SKM-1 treated with dmso at 0.1 percent for 144 hours (cell line): ENCODE measurements around the gene HBQ1.
"Not testable (repeated sequence)": the region's sequence is repeated elsewhere in the genome, so short reads cannot be mapped to it uniquely, and the experiment has no call there.

Experiments
- DNase-seq: peaks from one replicate; lab custom pipeline; 2025; ENCODE audit not compliant: unreplicated experiment; lab: John Stamatoyannopoulos, UW

Gene HBQ1

DNA sequence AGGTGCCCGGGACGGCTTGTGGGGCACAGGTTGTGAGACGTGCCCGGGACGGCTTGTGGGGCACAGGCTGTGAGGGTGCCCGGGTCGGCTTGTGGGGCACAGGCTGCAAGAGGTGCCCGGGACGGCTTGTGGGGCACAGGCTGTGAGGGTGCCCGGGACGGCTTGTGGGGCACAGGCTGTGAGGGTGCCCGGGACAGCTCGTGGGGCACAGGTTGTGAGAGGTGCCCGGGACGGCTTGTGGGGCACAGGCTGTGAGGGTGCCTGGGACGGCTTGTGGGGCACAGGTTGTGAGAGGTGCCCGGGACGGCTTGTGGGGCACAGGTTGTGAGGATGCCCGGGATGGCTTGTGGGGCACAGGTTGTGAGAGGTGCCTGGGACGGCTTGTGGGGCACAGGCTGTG is 20.0 kb upstream of the HBQ1 start:
- not testable (repeated sequence) for DNase-seq

DNA sequence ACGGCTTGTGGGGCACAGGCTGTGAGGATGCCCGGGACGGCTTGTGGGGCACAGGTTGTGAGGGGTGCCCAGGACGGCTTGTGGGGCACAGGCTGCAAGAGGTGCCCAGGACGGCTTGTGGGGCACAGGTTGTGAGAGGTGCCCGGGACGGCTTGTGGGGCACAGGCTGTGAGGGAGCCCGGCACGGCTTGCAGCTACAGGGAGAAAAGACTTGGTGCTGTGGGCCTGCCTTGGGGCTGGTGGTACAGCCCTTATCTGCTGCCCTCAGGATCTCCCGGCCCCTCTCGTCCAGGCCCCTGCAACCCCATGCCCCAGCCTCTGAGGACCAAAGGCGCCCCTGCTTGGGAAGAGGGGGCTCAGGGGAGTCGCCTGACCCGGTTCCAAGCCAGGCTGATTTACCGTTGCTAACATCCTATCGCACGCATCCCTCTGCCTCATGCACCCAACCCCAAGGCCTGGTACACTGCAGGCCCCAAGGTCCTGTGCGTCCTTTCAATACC is 19.5 kb upstream of the HBQ1 start:
- DNase-seq, result no peak

DNA sequence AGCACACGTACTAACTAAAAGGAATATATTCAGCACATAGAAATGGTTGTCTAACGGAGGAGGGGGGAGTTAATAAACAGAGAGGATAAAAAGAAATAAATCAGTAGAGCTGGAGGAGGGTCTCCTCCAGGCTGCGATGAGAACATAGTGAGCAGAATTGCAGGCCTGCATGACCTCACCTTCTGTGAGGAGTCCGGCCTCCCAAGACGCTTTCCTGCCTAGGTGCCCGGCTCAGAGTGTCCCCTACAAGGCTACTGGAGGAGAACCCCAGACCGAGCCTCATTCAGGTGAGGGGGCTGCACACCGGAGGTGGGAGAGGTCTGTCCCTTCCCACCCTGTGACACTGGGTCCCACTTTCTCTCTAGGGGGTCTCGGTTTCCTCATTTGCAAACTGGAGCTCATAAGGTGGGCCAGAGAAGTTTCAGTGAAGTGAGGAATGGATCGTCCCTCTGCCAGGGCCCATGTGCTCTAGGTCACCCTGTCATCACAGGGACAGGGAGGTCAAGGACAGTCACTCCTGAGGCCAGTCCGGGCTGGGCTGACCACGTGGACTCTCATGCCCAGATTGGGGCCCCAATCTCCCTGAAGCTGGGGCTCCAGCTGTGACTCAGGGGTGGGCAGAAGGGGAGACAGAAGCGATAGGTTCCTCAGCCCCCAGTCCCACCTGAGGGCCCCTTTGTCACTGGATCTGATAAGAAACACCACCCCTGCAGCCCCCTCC is 17.8 kb upstream of the HBQ1 start:
- no peak for DNase-seq

DNA sequence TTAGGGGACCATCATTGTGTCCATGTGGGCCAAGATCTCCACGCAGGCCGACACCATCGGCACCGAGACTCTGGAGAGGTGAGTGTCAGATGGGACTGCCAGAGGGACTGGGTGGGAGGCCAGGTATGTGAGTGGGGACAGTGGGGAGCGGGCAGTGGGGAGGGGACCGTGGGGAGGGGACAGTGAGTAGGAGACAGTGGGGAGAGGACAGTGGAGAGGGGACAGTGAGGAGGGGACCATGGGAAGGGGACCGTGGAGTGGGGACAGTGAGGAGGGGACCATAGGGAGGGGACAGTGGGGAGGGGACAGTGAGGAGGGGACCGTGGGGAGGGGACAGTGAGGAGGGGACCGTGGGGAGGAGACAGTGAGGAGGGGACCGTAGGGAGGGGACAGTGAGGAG is 17.1 kb upstream of the HBQ1 start:
- not testable (repeated sequence) for DNase-seq

DNA sequence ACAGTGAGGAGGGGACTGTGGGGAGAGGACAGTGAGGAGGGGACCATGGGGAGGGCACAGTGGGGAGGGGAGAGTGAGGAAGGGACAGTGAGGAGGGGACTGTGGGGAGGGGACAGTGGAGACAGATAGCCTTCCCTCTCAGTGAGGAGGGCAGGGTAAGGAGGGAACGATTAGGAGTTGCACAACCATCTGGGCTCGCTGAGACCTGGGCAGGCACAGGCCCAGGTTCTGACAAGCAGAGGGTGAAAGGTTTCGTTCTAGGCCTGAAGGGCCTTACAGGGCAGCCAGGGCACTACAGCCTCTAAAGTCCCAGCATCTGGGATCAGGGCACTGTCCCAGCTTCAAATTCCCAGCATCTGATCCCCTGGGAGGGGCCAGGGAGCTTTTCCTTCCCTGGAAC is 16.6 kb upstream of the HBQ1 start:
- not testable (repeated sequence) for DNase-seq

DNA sequence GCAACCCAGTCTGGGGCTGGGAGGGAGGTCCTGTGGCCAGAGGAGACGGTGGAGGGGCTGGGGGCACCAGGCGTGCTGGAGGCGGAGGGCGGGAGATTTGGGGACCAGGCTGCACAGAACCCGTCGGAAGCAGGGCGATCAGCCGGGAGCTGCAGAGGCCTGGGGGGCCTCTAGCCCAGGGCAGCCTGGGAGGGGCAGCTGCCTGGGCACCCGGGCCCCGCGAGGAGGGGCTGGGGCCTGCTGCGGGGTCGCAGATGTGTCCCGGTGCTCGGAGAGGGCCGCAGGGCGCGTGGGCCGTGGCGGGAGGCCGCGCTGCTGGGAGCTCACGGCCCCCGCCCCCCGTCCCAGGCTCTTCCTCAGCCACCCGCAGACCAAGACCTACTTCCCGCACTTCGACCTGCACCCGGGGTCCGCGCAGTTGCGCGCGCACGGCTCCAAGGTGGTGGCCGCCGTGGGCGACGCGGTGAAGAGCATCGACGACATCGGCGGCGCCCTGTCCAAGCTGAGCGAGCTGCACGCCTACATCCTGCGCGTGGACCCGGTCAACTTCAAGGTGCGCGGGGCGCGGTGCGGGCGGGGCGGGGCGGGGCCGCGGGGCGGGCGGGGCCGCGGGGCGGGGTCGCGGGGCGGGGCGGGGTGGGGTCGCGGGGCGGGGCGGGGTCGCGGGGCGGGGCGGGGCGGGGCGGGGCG is 16.0 kb upstream of the HBQ1 start:
- DNase-seq, result not testable (repeated sequence)

DNA sequence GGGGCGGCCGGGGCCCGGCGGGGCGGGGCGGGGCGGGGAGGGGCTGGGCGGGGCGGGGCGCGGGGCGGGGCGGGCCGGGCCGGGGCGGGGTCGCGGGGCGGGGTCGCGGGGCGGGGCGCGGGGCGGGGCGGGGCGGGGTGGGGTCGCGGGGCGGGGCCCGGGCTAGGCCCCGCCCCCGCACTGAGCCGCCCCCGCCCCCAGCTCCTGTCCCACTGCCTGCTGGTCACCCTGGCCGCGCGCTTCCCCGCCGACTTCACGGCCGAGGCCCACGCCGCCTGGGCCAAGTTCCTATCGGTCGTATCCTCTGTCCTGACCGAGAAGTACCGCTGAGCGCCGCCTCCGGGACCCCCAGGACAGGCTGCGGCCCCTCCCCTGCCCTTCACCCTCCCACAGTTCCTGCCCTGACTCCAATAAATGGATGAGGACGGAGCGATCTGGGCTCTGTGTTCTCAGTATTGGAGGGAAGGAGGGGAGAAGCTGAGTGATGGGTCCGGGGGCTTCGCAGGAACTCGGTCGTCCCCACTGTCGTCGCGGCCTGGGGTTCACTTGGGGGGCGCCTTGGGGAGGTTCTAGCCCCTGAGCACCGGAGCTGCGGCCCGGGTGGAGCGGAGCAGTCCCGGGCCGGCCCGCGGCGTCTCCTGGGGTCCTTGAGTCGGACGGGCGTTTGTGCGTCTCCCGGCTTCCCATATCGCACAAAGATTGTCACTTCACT is 15.3 kb upstream of the HBQ1 start:
- no peak for DNase-seq

DNA sequence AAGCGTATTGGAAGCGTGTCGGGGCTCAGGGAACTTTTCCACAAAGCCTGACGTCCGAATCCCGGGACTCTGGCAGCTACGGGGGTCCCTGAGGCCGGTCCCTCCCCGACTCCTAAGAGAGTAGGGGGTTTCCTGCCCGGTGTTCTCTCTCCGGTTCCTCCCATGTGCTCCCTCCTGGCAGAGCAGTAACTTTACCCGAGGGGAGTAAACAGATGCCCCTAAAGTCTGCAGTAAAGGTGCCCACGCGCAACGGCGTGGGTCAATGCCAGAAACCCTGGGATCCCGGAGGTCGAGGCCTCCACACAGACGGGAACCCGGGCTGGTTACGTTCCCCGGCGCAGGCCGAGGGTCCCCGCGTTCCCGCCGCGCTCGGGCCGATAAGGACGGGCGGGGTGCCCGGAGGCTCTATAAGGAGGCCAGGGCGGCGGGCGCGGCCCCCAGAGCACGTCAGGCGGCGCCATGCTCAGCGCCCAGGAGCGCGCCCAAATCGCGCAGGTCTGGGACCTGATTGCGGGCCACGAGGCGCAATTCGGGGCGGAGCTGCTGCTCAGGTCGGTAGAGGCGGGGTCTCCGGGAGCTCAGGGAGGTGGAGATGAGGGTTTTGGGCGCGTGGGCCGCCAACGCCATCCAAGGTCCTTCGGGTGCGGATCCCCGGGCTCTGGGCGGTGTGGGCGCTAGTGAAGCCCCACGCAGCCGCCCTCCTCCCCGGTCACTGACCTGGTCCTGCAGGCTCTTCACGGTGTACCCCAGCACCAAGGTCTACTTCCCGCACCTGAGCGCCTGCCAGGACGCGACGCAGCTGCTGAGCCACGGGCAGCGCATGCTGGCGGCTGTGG is 14.5 kb upstream of the HBQ1 start, which contains the start of gene HBM:
HBM (plus strand) TSS at position 440 of the 836 bp plus-strand sequence; CDS start at position 460, 20 bp downstream.
- DNase-seq, result no peak

DNA sequence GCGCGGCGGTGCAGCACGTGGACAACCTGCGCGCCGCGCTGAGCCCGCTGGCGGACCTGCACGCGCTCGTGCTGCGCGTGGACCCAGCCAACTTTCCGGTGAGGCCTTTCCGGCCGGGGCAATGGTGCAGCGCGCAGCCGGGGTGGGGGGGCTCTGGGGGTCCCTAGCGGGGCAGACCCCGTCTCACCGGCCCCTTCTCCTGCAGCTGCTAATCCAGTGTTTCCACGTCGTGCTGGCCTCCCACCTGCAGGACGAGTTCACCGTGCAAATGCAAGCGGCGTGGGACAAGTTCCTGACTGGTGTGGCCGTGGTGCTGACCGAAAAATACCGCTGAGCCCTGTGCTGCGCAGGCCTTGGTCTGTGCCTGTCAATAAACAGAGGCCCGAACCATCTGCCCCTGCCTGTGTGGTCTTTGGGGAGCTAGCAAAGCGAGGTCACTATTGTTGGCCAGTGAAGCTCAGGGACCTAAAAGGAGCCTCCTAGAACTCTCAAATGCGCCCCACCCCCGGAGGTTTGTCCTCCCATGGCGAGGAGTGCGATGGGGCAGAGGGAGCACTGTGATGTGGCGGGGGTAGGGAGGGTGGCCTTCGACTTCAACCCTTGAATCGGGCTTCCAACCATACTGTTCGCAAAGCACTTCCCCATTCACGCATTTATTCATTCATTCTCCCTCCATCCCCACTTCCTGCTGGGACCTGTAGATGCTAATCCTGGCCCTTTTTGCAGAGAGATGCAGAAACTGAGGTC is 13.7 kb upstream of the HBQ1 start:
- DNase-seq, result no peak

DNA sequence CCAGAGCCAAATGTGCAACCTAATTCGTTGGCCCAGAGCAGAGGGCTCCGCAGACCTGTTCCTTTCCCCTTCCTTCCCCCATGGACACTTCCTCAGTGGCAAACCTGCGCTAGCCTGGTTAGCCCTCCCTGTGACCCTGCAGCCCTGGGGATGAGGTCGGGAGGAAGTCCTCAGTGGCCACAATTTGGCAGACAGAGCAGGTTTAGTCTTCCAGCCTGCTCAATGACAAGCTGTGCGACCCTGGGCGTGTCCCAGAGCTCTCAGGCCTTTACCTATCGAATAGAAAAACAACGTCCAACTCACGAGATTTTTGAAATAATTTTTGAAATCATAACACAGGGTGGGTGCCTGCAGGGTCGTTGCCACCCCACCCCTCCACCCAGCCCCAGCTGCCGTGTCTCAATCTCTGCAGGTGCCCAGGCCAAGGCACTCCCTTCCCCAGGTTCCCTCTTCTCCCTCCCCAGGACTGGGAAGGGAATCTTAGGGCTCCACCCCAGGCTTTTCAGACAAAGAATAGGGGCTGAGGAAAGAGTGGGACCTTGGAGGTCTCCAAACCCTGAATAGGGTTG is 13.1 kb upstream of the HBQ1 start:
- no peak for DNase-seq

DNA sequence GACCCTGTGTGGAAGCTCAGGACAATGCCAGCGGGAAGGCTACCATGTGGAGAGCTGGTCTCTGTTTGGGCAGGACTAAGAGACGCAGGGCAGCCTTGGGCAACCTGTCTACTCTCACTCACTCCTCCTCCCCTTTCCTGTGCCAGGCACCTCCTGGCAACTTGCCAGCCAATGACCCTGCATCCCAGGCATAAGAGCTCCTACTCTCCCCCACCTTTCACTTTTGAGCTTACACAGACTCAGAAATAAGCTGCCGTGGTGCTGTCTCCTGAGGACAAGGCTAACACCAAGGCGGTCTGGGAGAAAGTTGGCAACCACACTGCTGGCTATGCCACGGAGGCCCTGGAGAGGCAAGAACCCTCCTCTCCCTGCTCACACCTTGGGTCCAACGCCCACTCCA is 11.8 kb upstream of the HBQ1 start:
- DNase-seq, result no peak

DNA sequence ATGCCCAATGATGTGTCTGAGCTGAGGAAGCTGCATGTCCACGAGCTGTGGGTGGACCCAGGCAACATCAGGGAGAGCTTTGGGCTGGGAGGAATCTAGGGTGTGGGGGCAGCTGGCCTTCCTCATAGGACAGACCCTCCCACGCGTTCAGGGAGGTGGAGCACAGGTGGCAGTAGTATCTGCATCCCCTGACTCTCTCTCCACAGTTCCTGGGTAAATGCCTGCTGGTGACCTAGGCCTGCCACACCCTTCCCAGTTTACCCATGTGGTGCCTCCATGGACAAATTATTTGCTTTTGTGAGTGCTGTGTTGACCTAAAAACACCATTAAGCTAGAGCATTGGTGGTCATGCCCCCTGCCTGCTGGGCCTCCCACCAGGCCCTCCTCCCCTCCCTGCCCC is 11.2 kb upstream of the HBQ1 start:
- no peak for DNase-seq

DNA sequence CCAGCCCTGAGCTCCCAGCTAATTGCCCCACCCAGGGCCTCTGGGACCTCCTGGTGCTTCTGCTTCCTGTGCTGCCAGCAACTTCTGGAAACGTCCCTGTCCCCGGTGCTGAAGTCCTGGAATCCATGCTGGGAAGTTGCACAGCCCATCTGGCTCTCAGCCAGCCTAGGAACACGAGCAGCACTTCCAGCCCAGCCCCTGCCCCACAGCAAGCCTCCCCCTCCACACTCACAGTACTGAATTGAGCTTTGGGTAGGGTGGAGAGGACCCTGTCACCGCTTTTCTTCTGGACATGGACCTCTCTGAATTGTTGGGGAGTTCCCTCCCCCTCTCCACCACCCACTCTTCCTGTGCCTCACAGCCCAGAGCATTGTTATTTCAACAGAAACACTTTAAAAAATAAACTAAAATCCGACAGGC is 10.2 kb upstream of the HBQ1 start:
- not testable (repeated sequence) for DNase-seq

DNA sequence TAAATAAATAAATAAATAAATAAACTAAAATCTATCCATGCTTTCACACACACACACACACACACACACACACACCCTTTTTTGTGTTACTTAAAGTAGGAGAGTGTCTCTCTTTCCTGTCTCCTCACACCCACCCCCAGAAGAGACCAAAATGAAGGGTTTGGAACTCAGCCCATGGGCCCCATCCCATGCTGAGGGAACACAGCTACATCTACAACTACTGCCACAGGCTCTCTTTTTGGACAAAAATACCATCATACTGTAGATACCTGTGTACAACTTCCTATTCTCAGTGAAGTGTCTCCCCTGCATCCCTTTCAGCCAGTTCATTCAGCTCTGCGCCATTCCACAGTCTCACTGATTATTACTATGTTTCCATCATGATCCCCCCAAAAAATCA is 9.5 kb upstream of the HBQ1 start:
- no peak for DNase-seq

DNA sequence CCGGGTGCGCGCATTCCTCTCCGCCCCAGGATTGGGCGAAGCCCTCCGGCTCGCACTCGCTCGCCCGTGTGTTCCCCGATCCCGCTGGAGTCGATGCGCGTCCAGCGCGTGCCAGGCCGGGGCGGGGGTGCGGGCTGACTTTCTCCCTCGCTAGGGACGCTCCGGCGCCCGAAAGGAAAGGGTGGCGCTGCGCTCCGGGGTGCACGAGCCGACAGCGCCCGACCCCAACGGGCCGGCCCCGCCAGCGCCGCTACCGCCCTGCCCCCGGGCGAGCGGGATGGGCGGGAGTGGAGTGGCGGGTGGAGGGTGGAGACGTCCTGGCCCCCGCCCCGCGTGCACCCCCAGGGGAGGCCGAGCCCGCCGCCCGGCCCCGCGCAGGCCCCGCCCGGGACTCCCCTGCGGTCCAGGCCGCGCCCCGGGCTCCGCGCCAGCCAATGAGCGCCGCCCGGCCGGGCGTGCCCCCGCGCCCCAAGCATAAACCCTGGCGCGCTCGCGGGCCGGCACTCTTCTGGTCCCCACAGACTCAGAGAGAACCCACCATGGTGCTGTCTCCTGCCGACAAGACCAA is 7.8 kb upstream of the HBQ1 start, which contains the start of gene HBA2:
HBA2 (plus strand) TSS at position 503 of the 568 bp plus-strand sequence; CDS start at position 540, 37 bp downstream.
- not testable (repeated sequence) for DNase-seq

DNA sequence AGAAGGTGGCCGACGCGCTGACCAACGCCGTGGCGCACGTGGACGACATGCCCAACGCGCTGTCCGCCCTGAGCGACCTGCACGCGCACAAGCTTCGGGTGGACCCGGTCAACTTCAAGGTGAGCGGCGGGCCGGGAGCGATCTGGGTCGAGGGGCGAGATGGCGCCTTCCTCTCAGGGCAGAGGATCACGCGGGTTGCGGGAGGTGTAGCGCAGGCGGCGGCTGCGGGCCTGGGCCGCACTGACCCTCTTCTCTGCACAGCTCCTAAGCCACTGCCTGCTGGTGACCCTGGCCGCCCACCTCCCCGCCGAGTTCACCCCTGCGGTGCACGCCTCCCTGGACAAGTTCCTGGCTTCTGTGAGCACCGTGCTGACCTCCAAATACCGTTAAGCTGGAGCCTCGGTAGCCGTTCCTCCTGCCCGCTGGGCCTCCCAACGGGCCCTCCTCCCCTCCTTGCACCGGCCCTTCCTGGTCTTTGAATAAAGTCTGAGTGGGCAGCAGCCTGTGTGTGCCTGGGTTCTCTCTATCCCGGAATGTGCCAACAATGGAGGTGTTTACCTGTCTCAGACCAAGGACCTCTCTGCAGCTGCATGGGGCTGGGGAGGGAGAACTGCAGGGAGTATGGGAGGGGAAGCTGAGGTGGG is 6.9 kb upstream of the HBQ1 start:
- not testable (repeated sequence) for DNase-seq

DNA sequence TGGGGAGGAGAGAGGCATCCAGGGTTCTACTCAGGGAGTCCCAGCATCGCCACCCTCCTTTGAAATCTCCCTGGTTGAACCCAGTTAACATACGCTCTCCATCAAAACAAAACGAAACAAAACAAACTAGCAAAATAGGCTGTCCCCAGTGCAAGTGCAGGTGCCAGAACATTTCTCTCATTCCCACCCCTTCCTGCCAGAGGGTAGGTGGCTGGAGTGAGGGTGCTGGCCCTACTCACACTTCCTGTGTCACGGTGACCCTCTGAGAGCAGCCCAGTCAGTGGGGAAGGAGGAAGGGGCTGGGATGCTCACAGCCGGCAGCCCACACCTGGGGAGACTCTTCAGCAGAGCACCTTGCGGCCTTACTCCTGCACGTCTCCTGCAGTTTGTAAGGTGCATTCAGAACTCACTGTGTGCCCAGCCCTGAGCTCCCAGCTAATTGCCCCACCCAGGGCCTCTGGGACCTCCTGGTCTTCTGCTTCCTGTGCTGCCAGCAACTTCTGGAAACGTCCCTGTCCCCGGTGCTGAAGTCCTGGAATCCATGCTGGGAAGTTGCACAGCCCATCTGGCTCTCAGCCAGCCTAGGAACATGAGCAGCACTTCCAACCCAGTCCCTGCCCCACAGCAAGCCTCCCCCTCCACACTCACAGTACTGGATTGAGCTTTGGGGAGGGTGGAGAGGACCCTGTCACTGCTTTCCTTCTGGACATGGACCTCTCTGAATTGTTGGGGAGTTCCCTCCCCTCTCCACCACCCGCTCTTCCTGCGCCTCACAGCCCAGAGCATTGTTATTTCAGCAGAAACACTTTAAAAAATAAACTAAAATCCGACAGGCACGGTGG is 6.1 kb upstream of the HBQ1 start:
- not testable (repeated sequence) for DNase-seq
